HepG2 (cell line): Measurements from ENCODE around the gene GAREM1. TPM values are rescaled to one million over a fixed set of nuclear protein-coding genes. Genes with fewer than 3 reads are reported as not detected.

Experiments
- GLMP ChIP-seq: sonication (generic); formaldehyde crosslinking; IDR thresholded peaks from 2 replicates; pipeline ENCODE4 v1.9.0; 2021; ENCODE audit warnings: missing genetic modification reagents, mild to moderate bottlenecking, borderline replicate concordance
- HNF4A ChIP-seq: sonication (generic); formaldehyde crosslinking; IDR thresholded peaks from 2 replicates; pipeline ENCODE4 v1.4.0; 2020; ENCODE audit warnings: missing genetic modification reagents
- HNRNPLL ChIP-seq: fragments of 200-400 bp; formaldehyde crosslinking; IDR thresholded peaks from 2 replicates; pipeline ENCODE4 v1.6.1; 2017; ENCODE audit warnings: mild to moderate bottlenecking, low read depth, low read length; ENCODE audit not compliant: poor library complexity, severe bottlenecking
- NRL ChIP-seq: sonication (generic); formaldehyde crosslinking; IDR thresholded peaks from 2 replicates; pipeline ENCODE4 v1.5.0; 2020; ENCODE audit warnings: missing genetic modification reagents, mild to moderate bottlenecking, moderate library complexity, borderline replicate concordance
- PHF8 ChIP-seq: sonication (generic); formaldehyde crosslinking; IDR thresholded peaks from 2 replicates; pipeline ENCODE4 v1.5.0; 2020; ENCODE audit warnings: missing genetic modification reagents
- STAG1 ChIP-seq: sonication (generic); formaldehyde crosslinking; IDR thresholded peaks from 2 replicates; pipeline ENCODE4 v1.4.0; 2020; ENCODE audit warnings: missing genetic modification reagents
- YEATS4 ChIP-seq: sonication (generic); formaldehyde crosslinking; IDR thresholded peaks from 2 replicates; pipeline ENCODE4 v1.4.0; 2020; ENCODE audit warnings: missing genetic modification reagents, borderline replicate concordance
- polyA plus RNA-seq, 8 experiments: library from polyadenylated mRNA; depleted of rRNA in 3 of 8; stranded (reverse) in 7 of 8; unstranded in 1 of 8; fragments of >200 nt; fragmentation: Illumina TruSeq in 4 of 8; extraction: Trizol in 4 of 8; gene quantifications; 2 replicates each; pipeline versions ENCODE4 v1.2.1 to v1.2.3, GENCODE V29; 2011 to 2016; ENCODE audit warnings: low read depth in 4 of 8, missing spikeins in 1 of 8, mixed read lengths in 1 of 8; ENCODE audit not compliant: insufficient read depth in 1 of 8
- total RNA-seq, 5 experiments: library from RNA; depleted of rRNA; stranded (reverse); fragments of >200 nt; fragmentation: Illumina TruSeq; extraction: Trizol; gene quantifications; 2 replicates each; pipeline ENCODE4 v1.2.3, GENCODE V29; 2016; ENCODE audit warnings: low read depth in 1 of 5
- TF ChIP-seq, protein P1 (sequence below): sonication (generic); formaldehyde crosslinking; IDR thresholded peaks from 2 replicates; pipeline ENCODE4 v1.5.1; 2020; ENCODE audit warnings: mild to moderate bottlenecking, missing genetic modification reagents, moderate library complexity
- TF ChIP-seq, protein P2 (sequence below): sonication (generic); formaldehyde crosslinking; conservative IDR thresholded peaks from 2 replicates; pipeline ENCODE4 v1.4.0; 2020; ENCODE audit warnings: missing genetic modification reagents

Gene GAREM1
- total and polyA plus RNA-seq, 2 of the 13 experiments (the other 11 are each of a cell fraction or from before 2014, with no cell fraction given): 2.5 to 2.9 TPM

DNA sequence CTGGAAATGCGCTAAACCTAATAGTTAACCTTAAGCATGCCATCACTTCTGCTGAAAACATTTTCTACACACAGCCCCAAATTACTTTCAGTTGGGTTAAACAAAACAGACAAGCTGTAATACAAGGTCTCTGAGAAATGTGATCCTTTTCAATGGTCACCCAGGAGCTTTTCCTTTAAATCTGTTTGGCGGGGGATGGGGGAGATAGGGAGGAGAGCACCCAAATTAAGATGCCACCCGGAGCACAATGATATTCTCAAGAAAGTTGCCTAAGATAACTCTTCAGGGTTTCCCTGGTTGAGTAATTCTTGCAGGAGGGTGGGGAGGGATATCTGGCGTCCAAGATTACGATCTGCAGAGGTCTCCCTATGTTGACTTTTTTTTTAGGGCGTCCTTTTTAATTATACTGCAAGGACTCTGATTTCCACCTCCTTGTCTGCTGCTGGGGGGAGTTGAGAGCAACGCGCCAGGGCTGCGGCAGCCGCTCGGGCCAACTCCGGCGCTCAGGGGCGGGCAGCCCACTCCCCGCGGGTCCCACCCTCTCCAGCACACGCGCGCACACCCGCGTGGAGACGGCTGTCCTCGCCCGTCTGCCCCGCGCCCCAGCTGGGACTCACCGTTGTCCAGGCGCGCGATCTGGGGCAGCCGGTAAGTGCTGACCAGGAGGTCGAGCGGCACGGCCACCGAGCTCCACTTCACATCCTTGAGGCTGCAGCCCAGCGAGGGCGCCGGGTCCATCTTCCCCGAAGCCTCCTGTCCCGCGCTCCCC lies 807 bp downstream of the GAREM1 start (continued):
- TF ChIP-seq, protein P1, sequence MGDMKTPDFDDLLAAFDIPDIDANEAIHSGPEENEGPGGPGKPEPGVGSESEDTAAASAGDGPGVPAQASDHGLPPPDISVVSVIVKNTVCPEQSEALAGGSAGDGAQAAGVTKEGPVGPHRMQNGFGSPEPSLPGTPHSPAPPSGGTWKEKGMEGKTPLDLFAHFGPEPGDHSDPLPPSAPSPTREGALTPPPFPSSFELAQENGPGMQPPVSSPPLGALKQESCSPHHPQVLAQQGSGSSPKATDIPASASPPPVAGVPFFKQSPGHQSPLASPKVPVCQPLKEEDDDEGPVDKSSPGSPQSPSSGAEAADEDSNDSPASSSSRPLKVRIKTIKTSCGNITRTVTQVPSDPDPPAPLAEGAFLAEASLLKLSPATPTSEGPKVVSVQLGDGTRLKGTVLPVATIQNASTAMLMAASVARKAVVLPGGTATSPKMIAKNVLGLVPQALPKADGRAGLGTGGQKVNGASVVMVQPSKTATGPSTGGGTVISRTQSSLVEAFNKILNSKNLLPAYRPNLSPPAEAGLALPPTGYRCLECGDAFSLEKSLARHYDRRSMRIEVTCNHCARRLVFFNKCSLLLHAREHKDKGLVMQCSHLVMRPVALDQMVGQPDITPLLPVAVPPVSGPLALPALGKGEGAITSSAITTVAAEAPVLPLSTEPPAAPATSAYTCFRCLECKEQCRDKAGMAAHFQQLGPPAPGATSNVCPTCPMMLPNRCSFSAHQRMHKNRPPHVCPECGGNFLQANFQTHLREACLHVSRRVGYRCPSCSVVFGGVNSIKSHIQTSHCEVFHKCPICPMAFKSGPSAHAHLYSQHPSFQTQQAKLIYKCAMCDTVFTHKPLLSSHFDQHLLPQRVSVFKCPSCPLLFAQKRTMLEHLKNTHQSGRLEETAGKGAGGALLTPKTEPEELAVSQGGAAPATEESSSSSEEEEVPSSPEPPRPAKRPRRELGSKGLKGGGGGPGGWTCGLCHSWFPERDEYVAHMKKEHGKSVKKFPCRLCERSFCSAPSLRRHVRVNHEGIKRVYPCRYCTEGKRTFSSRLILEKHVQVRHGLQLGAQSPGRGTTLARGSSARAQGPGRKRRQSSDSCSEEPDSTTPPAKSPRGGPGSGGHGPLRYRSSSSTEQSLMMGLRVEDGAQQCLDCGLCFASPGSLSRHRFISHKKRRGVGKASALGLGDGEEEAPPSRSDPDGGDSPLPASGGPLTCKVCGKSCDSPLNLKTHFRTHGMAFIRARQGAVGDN (CRISPR knock-in tag): no peak; the same call in none of the 2 replicates
- TF ChIP-seq HNRNPLL: no peak
- no peak for TF ChIP-seq STAG1
- TF ChIP-seq YEATS4 (CRISPR knock-in tag): peak; percentile 29; the same call in 1 of the 2 replicates
- TF ChIP-seq HNF4A (CRISPR knock-in tag): no peak
- TF ChIP-seq NRL (CRISPR knock-in tag): no peak
- no peak for TF ChIP-seq GLMP (CRISPR knock-in tag)
- 0 out of 2 replicates have a peak, but pooled peaks have one; percentile 46 for TF ChIP-seq PHF8
- TF ChIP-seq, protein P2, sequence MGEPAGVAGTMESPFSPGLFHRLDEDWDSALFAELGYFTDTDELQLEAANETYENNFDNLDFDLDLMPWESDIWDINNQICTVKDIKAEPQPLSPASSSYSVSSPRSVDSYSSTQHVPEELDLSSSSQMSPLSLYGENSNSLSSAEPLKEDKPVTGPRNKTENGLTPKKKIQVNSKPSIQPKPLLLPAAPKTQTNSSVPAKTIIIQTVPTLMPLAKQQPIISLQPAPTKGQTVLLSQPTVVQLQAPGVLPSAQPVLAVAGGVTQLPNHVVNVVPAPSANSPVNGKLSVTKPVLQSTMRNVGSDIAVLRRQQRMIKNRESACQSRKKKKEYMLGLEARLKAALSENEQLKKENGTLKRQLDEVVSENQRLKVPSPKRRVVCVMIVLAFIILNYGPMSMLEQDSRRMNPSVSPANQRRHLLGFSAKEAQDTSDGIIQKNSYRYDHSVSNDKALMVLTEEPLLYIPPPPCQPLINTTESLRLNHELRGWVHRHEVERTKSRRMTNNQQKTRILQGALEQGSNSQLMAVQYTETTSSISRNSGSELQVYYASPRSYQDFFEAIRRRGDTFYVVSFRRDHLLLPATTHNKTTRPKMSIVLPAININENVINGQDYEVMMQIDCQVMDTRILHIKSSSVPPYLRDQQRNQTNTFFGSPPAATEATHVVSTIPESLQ: no peak
- TF ChIP-seq, all 625 proteins: peak for 21
